Activated T-helper 1 cell treated with anti-CD3 and anti-CD28 coated beads, Interleukin-12 subunit alpha, Interleukin-12 subunit beta, Interleukin-2, Interleukin-4 antibody, amounts not matched to agents 30 ng/mL and 10 ng/mL and 1 ng/mL, durations not matched to agents 14 hours and 24 hours and 36 hours (primary cell): ENCODE results near the gene PPP1R2B. TPM values are rescaled to one million over a fixed set of nuclear protein-coding genes. Genes with fewer than 3 reads are reported as not detected.
A peak's percentile ranks its signal among the peaks of the same experiment; 100 is the strongest.

Source experiments
- DNase-seq: peaks from one replicate; pipeline ENCODE4 v3.0.0; 2021; ENCODE audit warnings: low spot score
- H3K27ac Mint-ChIP-seq: one replicate; pipeline ENCODE4 v1.8.0; 2021; ENCODE audit warnings: mild to moderate bottlenecking, mixed read lengths
- H3K27me3 Mint-ChIP-seq: one replicate; pipeline ENCODE4 v1.8.0; 2022; ENCODE audit warnings: mild to moderate bottlenecking, moderate library complexity, mixed read lengths; ENCODE audit not compliant: insufficient read depth
- H3K36me3 Mint-ChIP-seq: one replicate; pipeline ENCODE4 v1.8.0; 2021; ENCODE audit warnings: low read depth, mixed read lengths
- H3K4me1 Mint-ChIP-seq: one replicate; pipeline ENCODE4 v1.8.0; 2021; ENCODE audit warnings: low read depth, mixed read lengths
- H3K4me3 Mint-ChIP-seq: one replicate; pipeline ENCODE4 v1.8.0; 2021; ENCODE audit warnings: mild to moderate bottlenecking, moderate library complexity, mixed read lengths
- H3K9me3 Mint-ChIP-seq: one replicate; pipeline ENCODE4 v1.8.0; 2021; ENCODE audit warnings: mixed read lengths
- intact Hi-C: fragments of 100-400 bp; cut with micrococcal nuclease; formaldehyde crosslinking; loops from one replicate; pipeline ENCODE4 v1.15.1; 2024
- total RNA-seq: library from RNA; stranded (reverse); gene quantifications from 2 replicates; pipeline ENCODE4 v1.2.3, GENCODE V29; 2022

PPP1R2B gene
- total RNA-seq, result 0.39 and 0.86 TPM in 2 replicates

DNA sequence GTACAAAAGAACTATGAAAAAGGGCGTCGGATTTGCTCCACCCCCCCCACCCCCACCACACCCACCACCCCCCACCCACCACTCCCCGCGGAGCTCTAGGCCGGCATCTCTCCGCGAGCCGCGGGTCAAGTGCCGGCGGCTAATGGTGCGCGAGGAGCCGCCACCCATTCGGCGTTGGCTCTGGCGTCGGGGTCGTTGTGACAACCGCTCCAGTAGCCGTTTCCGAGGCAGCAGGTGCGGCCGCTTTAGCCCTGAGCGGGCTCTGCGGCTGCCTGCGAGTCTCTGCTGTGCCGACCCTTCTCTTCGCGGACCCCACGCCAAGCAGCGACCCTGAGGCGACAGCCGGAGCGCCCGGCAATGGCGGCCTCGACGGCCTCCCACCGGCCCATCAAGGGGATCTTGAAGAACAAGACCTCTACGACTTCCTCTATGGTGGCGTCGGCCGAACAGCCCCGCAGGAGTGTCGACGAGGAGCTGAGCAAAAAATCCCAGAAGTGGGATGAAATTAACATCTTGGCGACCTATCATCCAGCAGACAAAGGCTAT, at the start of gene PPP1R2B:
TSS of gene PPP1R2B (plus strand) at position 90 of the 546 bp plus-strand sequence. CDS start at position 358, 268 bp downstream.
- intact Hi-C loops, result loop anchor here (5.0 kb wide), 1 partner anchor 62 kb away; no protein-coding TSS in a partner anchor
- Mint-ChIP-seq H3K9me3 (peaks cover 46% of the 10 kb centered on the region), H3K36me3 (peaks cover 33% of the 10 kb centered on the region), H3K4me1 (peaks cover 22% of the 10 kb centered on the region), H3K27me3 (peaks cover 6% of the 10 kb centered on the region), H3K27ac (no peak within 1 kb of the TSS), H3K4me3 (no peak within 1 kb of the TSS)
- no peak for DNase-seq

DNA sequence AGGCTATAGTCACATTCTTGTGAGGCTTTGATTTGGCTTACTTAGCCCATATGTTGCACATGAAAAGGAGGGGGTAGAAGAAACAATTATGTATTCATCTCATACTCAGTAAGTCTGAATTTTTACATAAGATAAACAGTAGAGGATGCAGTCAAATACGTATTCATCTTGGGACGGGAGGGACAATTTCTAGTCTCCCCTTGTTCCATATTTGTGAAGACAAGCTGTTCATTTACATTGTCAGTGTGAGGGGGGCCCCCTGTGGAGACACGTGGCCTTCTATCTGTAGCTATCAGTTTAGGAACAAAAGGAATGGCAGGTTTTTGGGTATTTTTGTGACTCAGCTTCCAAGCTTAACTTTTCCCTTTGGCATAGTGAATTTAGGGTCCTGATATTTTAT, 49.2 kb upstream of the PPP1R2B start:
- Mint-ChIP-seq H3K36me3 (peaks cover 3% of the 10 kb centered on the region), H3K9me3 (peaks cover 8% of the 10 kb centered on the region), H3K4me1 (peaks cover 21% of the 10 kb centered on the region), H3K27me3 (peaks cover 5% of the 10 kb centered on the region), H3K4me3 (no peak overlapping the region), H3K27ac (no peak overlapping the region)
- no peak for DNase-seq
- intact Hi-C loops, result no loop called here

GRCh38 chr5:156802501-156802900, 47.6 kb upstream of the PPP1R2B start:
- Mint-ChIP-seq H3K4me3 (no peak overlapping the region), H3K36me3 (peaks cover 3% of the 10 kb centered on the region), H3K27me3 (peaks cover 2% of the 10 kb centered on the region), H3K4me1 (peaks cover 19% of the 10 kb centered on the region), H3K27ac (no peak overlapping the region), H3K9me3 (peaks cover 15% of the 10 kb centered on the region)
- no peak for DNase-seq
- intact Hi-C loops, result no loop called here

DNA sequence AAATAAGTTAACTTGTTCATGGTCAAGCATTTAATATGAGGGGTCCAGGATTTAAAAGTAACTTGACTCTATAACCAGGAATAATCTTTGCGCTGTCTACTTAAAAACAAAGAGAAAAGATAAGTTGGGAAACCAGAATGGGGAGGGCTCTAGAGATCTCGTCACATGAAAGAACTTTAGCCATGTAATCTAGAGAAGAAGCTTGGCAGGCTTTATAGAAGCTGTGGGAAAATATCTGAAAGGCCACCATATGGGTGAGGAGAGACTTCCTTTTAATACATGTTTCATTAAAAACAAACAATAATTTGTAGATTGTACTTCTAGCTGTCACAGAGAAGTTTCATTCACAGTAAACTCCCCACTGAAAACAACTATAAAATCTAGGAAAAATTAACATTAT, 46.7 kb upstream of the PPP1R2B start:
- H3K27me3 Mint-ChIP-seq, result peaks cover 4% of the 10 kb centered on the region
- no peak for DNase-seq
- peaks cover 19% of the 10 kb centered on the region for H3K4me1 Mint-ChIP-seq
- peaks cover 3% of the 10 kb centered on the region for H3K36me3 Mint-ChIP-seq
- no peak overlapping the region for H3K4me3 Mint-ChIP-seq
- H3K9me3 Mint-ChIP-seq, result peaks cover 15% of the 10 kb centered on the region
- intact Hi-C loops, result no loop called here
- no peak overlapping the region for H3K27ac Mint-ChIP-seq

- no peak for DNase-seq
- H3K27me3 Mint-ChIP-seq, result peaks cover 6% of the 10 kb centered on the region
- H3K9me3 Mint-ChIP-seq, result no peaks in the 10 kb centered on the region
- no peaks in the 10 kb centered on the region for H3K36me3 Mint-ChIP-seq
- peaks cover 21% of the 10 kb centered on the region for H3K4me1 Mint-ChIP-seq
- intact Hi-C loops, result loop anchor here (10.0 kb wide), 1 partner anchor 388 kb away; no protein-coding TSS in a partner anchor
- no peak overlapping the region for H3K27ac Mint-ChIP-seq
- H3K4me3 Mint-ChIP-seq, result no peak overlapping the region
Observed at GRCh38 chr5:156812959-156813358, 37.1 kb upstream of the PPP1R2B start.

DNA sequence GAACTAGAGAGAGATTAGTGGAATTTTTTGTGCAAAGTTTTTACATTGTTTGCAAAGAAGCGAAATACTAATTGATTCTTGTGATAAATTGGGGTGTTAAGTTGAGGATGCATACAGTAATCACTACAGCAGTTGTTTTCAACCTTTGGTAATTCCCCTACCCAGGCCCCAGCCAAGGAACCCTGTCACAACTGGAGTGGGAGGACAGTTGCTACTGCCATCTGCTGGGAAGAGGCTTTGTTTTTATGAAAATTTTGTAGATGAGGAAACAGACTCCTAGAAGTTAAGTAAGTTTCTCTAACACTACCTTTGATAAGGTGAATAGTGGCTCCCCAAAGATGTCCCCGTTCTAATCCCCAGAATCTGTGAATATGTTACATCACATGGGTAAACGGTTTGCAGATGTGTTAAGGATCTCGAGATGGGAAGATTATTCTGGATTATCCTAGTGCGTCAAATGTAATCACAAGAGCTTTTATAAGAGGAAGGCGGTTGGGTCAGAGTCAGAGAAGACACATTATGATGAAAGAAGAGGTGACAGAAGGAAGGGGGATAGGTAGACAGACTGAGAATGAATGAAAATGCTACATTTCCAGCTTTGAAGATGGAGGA, 34.0 kb upstream of the PPP1R2B start:
- DNase-seq, result peak; percentile 45
- Mint-ChIP-seq H3K4me3 (no peak overlapping the region), H3K4me1 (peaks cover 33% of the 10 kb centered on the region), H3K27me3 (no peaks in the 10 kb centered on the region), H3K27ac (no peak overlapping the region), H3K9me3 (no peaks in the 10 kb centered on the region), H3K36me3 (peaks cover 2% of the 10 kb centered on the region)
- intact Hi-C loops, result loop anchor here (1.0 to 10.0 kb wide), 7 partner anchors 97 to 1199 kb away; no protein-coding TSS in a partner anchor

DNA sequence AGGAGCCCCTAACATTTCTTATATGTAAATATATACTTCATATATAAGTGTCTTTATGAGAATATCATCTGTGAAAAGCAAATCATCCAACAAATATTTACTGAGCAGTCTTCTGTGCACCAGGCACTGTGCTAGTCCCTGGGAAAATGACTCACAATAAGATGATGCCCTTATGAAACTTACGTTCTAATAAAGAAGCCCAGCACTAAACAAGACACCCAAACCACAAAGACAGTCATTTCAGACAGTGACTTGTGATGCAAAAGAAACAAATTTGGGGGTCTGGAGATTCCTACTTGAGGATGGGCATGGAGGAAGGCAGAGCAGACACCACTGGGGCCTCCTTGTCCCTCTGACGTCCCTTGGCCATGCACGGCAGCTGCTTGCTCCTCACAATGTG, 30.6 kb upstream of the PPP1R2B start:
- Mint-ChIP-seq H3K27ac (no peak overlapping the region), H3K27me3 (no peaks in the 10 kb centered on the region), H3K36me3 (peaks cover 4% of the 10 kb centered on the region), H3K4me3 (no peak overlapping the region), H3K9me3 (no peaks in the 10 kb centered on the region), H3K4me1 (peaks cover 27% of the 10 kb centered on the region)
- intact Hi-C loops, result loop anchor here (5.0 to 10.0 kb wide), 3 partner anchors 208 to 1202 kb away; no protein-coding TSS in a partner anchor
- no peak for DNase-seq

DNA sequence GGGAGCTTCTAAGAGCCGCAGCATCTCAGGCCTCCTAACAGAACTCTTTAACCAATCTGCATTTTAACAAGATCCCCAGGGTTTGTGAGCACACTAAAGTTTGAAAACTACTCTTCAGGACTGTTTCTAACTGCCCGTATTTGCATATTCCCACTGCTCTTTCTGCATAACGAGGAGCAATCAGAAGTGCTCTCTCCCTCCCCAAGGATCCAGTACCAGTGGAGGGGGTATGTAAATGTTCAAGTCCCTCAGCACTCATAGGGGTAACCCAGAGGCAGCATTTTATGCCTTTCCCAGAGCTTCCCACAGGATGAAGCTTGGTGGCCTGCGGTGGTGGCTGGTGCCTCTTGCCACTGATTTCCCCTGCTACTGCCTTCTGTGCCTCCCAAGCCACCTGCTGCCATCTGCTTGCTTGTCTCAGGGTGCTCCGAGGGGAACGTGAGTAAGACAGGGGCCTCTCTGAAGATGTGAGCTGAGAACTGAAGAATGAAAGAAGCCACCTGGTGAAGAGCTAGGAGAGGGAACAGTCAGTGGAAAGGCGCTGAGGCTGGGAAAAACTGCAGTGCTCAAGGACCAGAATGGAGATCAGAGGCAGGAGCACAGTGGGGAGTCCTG, 30.0 kb upstream of the PPP1R2B start:
- Mint-ChIP-seq H3K27ac (no peak overlapping the region), H3K4me1 (peaks cover 27% of the 10 kb centered on the region), H3K36me3 (peaks cover 4% of the 10 kb centered on the region), H3K27me3 (no peaks in the 10 kb centered on the region), H3K4me3 (no peak overlapping the region), H3K9me3 (no peaks in the 10 kb centered on the region)
- DNase-seq, result no peak
- intact Hi-C loops, result loop anchor here (5.0 to 10.0 kb wide), 3 partner anchors 207 to 1203 kb away; no protein-coding TSS in a partner anchor

GRCh38 chr5:156824241-156824640, 25.9 kb upstream of the PPP1R2B start:
- H3K27me3 Mint-ChIP-seq, result peaks cover 2% of the 10 kb centered on the region
- peaks cover 11% of the 10 kb centered on the region for H3K9me3 Mint-ChIP-seq
- intact Hi-C loops, result no loop called here
- peaks cover 18% of the 10 kb centered on the region for H3K4me1 Mint-ChIP-seq
- H3K36me3 Mint-ChIP-seq, result peaks cover 14% of the 10 kb centered on the region
- DNase-seq, result no peak
- H3K4me3 Mint-ChIP-seq, result no peak overlapping the region
- H3K27ac Mint-ChIP-seq, result no peak overlapping the region

DNA sequence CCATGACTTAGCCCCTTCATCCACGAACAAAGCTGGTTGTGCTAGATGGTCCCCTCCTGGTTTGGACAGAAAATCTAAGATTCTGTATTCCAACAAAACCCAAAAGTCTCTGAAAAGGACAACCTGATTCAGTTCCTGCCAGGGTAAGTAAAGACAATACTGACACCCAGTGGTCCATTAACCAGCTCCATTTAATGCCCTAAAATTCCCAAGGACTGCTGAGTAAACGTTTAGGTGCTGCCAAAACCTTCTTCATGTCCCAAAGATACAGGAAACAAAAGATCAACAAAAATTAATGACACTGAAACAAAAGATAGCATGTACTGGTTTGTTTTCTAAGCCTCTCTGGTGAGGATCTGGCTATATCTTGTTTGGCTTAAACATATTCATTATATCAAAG, 25.3 kb upstream of the PPP1R2B start:
- peaks cover 2% of the 10 kb centered on the region for H3K27me3 Mint-ChIP-seq
- H3K36me3 Mint-ChIP-seq, result peaks cover 14% of the 10 kb centered on the region
- DNase-seq, result no peak
- H3K4me3 Mint-ChIP-seq, result no peak overlapping the region
- H3K27ac Mint-ChIP-seq, result peak overlapping the region; percentile 5
- intact Hi-C loops, result no loop called here
- peaks cover 13% of the 10 kb centered on the region for H3K9me3 Mint-ChIP-seq
- H3K4me1 Mint-ChIP-seq, result peaks cover 17% of the 10 kb centered on the region

DNA sequence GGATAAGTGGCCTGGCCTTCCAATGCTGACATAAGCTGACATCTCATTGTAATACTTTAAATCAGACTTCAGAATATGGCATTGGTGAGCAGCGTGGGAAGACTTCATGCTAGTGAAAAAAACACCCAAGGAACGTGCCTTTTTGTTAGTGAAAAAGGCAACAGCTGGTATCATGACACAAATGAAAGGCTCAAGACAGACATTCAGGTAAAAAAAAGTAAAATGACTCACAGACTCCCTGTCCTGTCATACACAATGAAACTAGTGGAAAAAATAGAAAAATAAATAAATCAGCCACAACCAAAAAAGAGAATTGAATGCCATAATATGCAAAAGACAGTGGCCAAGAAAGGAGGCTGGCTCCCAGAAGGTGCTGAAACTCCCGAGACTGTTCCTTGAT, 24.4 kb upstream of the PPP1R2B start:
- intact Hi-C loops, result no loop called here
- Mint-ChIP-seq H3K27ac (no peak overlapping the region), H3K36me3 (peaks cover 14% of the 10 kb centered on the region), H3K27me3 (peaks cover 2% of the 10 kb centered on the region), H3K4me1 (peaks cover 10% of the 10 kb centered on the region), H3K9me3 (peaks cover 13% of the 10 kb centered on the region), H3K4me3 (no peak overlapping the region)
- no peak for DNase-seq

GRCh38 chr5:156826150-156826549, 23.9 kb upstream of the PPP1R2B start:
- no peak for DNase-seq
- peaks cover 14% of the 10 kb centered on the region for H3K36me3 Mint-ChIP-seq
- intact Hi-C loops, result no loop called here
- H3K9me3 Mint-ChIP-seq, result peaks cover 13% of the 10 kb centered on the region
- H3K27me3 Mint-ChIP-seq, result peaks cover 2% of the 10 kb centered on the region
- no peak overlapping the region for H3K27ac Mint-ChIP-seq
- H3K4me1 Mint-ChIP-seq, result peaks cover 10% of the 10 kb centered on the region
- H3K4me3 Mint-ChIP-seq, result no peak overlapping the region

DNA sequence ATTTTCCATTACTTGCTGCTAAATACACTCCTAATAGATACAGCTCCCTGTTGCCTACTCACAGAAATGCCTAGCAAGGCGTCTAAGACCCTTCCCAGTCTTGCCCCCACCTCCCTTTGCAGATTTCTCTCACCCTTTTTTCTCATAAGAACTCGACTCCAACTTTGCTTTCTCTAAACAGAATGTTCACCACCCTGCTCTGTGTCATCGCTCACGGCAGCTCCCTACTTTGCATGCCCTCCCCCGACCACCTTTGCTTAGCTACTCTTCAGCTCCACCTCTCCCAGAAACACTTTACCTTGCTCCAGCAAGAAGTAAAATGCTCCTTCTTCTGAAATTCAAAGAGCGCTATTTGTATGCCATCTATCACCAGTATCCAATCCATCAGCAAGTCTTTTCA, 15.2 kb upstream of the PPP1R2B start:
- Mint-ChIP-seq H3K4me3 (no peak overlapping the region), H3K4me1 (peaks cover 34% of the 10 kb centered on the region), H3K27me3 (no peaks in the 10 kb centered on the region), H3K27ac (peak overlapping the region; percentile 24), H3K9me3 (peaks cover 4% of the 10 kb centered on the region), H3K36me3 (peaks cover 12% of the 10 kb centered on the region)
- intact Hi-C loops, result loop anchor here (5.0 kb wide), 2 partner anchors 37 to 1218 kb away; no protein-coding TSS in a partner anchor
- no peak for DNase-seq
